OCI-LY3 (cell line): ENCODE data around the gene MAN1B1.

Experiments used
- EZH2phosphoT487 ChIP-seq: fragments of 200-600 bp; shearing (Covaris generic); IDR thresholded peaks from 2 replicates; pipeline ENCODE4 v1.6.1; 2018; ENCODE audit warnings: antibody characterized with exemption, mixed run types, low read depth
- TF ChIP-seq, protein P1 (sequence below): fragments of 200-600, 300-600 bp; sonication (generic); IDR thresholded peaks from 2 replicates; pipeline ENCODE4 v1.5.1; 2014; ENCODE audit warnings: antibody characterized with exemption, low read length, low read depth

DNA sequence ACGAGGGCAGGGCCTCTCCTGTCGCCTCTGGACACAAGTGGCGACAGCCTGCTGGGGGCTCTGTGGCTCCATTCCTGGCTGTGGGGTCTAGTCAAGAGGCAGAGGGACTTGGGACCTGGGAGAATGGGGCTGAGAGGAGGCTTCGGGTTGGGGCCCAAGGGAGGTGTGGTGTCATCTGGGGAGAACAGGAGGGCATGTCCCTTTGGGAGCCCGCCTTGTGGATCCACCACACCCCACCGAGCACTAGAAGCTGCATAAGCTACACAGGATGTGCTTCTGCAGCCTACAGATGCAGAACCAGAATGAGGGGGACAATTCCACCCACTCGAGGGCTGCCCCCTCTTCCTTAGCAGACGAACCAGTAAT, 3.9 kb upstream of the MAN1B1 start:
- TF ChIP-seq, protein P1, sequence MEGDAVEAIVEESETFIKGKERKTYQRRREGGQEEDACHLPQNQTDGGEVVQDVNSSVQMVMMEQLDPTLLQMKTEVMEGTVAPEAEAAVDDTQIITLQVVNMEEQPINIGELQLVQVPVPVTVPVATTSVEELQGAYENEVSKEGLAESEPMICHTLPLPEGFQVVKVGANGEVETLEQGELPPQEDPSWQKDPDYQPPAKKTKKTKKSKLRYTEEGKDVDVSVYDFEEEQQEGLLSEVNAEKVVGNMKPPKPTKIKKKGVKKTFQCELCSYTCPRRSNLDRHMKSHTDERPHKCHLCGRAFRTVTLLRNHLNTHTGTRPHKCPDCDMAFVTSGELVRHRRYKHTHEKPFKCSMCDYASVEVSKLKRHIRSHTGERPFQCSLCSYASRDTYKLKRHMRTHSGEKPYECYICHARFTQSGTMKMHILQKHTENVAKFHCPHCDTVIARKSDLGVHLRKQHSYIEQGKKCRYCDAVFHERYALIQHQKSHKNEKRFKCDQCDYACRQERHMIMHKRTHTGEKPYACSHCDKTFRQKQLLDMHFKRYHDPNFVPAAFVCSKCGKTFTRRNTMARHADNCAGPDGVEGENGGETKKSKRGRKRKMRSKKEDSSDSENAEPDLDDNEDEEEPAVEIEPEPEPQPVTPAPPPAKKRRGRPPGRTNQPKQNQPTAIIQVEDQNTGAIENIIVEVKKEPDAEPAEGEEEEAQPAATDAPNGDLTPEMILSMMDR: no peak
- no peak for TF ChIP-seq EZH2phosphoT487
